H1 (cell line): ENCODE data around the gene TRPM6. TPM values are rescaled to one million over a fixed set of nuclear protein-coding genes. Genes with fewer than 3 reads are reported as not detected.

ENCODE experiments used
- CTCF ChIA-PET: fragments of 300-600 bp; sonication (Branson Sonifier 250); formaldehyde crosslinking; loops from one replicate; lab custom pipeline; 2021; ENCODE audit not compliant: partially characterized antibody; lab: Charles Lee
- POLR2A ChIA-PET: fragments of 300-600 bp; sonication (Branson Sonifier 250); formaldehyde crosslinking; loops from one replicate; lab custom pipeline; 2021; ENCODE audit warnings: inconsistent platforms; ENCODE audit not compliant: partially characterized antibody; lab: Charles Lee
- DNase-seq, 2 experiments: peaks; one replicate each; pipeline versions ENCODE4 v3.0.0 to v3.0.0-alpha.2; 2010 to 2022; ENCODE audit warnings: low spot score in 2 of 2, low read depth in 1 of 2, mixed read lengths in 1 of 2
- FAIRE-seq: peaks from 2 replicates; lab custom pipeline; 2011; peaks lifted over from hg19 to GRCh38; lab: Jason Lieb, UNC
- H2AFZ ChIP-seq: 2 replicates; pipeline ENCODE4 v1.8.1; 2012; ENCODE audit warnings: low read length, inconsistent platforms
- H2AK5ac ChIP-seq: 2 replicates; pipeline ENCODE4 v1.6.1; 2013; ENCODE audit warnings: low read depth, low read length
- H2BK120ac ChIP-seq: replicated peaks from 2 replicates; pipeline ENCODE3; 2013; ENCODE audit warnings: low read depth, low read length, inconsistent platforms
- H2BK12ac ChIP-seq: 2 replicates; pipeline ENCODE4 v1.6.1; 2013; ENCODE audit warnings: low read depth, low read length
- H2BK15ac ChIP-seq: 2 replicates; pipeline ENCODE4 v1.6.1; 2013; ENCODE audit warnings: low read length
- H2BK20ac ChIP-seq: 2 replicates; pipeline ENCODE4 v1.6.1; 2013; ENCODE audit warnings: low read length
- H2BK5ac ChIP-seq: 2 replicates; pipeline ENCODE4 v1.6.1; 2013; ENCODE audit warnings: low read depth, low read length
- H3K14ac ChIP-seq: 2 replicates; pipeline ENCODE4 v1.6.1; 2013; ENCODE audit warnings: inconsistent platforms; ENCODE audit not compliant: insufficient read length
- H3K18ac ChIP-seq: 2 replicates; pipeline ENCODE4 v1.6.1; 2013; ENCODE audit warnings: low read length; ENCODE audit errors: extremely low read depth
- H3K23ac ChIP-seq: 2 replicates; pipeline ENCODE4 v1.6.1; 2013; ENCODE audit warnings: inconsistent platforms; ENCODE audit not compliant: insufficient read length
- H3K23me2 ChIP-seq: 2 replicates; pipeline ENCODE4 v1.6.1; 2013; ENCODE audit warnings: low read depth, low read length
- H3K27ac ChIP-seq: 2 replicates; pipeline ENCODE4 v1.6.1; 2011; ENCODE audit warnings: low read depth, low read length, inconsistent platforms
- H3K27me3 ChIP-seq, 4 experiments: replicated peaks in 1 of 4; 1 replicate in 1 of 4; 2 replicates in 3 of 4; pipeline versions ENCODE4 v1.6.1 to v1.8.1; 2011 to 2013; ENCODE audit warnings: low read length in 3 of 4, mild to moderate bottlenecking in 3 of 4, inconsistent platforms in 2 of 4, mixed read lengths in 2 of 4, moderate library complexity in 1 of 4; ENCODE audit not compliant: control insufficient read depth in 3 of 4, insufficient read depth in 3 of 4; ENCODE audit errors: extremely low read depth in 1 of 4
- H3K36me3 ChIP-seq, 4 experiments: 2 replicates each; pipeline versions ENCODE4 v1.6.1 to v1.8.1; 2011 to 2013; ENCODE audit warnings: mild to moderate bottlenecking in 4 of 4, low read length in 3 of 4, moderate library complexity in 2 of 4, control low read depth in 1 of 4, inconsistent platforms in 1 of 4; ENCODE audit not compliant: insufficient read depth in 4 of 4, control insufficient read depth in 2 of 4
- H3K4ac ChIP-seq: replicated peaks from 2 replicates; pipeline ENCODE3; 2013; ENCODE audit warnings: low read length, low read depth, mixed read lengths, inconsistent platforms; ENCODE audit not compliant: insufficient read length
- H3K4me1 ChIP-seq, 4 experiments: replicated peaks in 1 of 4; 1 replicate in 1 of 4; 2 replicates in 3 of 4; pipeline versions ENCODE4 v1.6.1 to v1.8.1; 2011 to 2013; ENCODE audit warnings: low read length in 3 of 4, inconsistent platforms in 2 of 4, mixed read lengths in 1 of 4; ENCODE audit not compliant: insufficient read depth in 4 of 4, control insufficient read depth in 3 of 4
- H3K4me2 ChIP-seq, 2 experiments: 2 replicates each; pipeline versions ENCODE4 v1.6.1 to v1.8.1; 2011 to 2013; ENCODE audit warnings: low read depth in 2 of 2, low read length in 2 of 2, control low read depth in 1 of 2, inconsistent platforms in 1 of 2, mild to moderate bottlenecking in 1 of 2; ENCODE audit not compliant: insufficient read depth in 1 of 2
- H3K4me3 ChIP-seq, 4 experiments: fragments of 200-600, 300-600 bp in 1 of 4; sonication (generic), shearing (Covaris generic), sonication (Bioruptor Twin) in 1 of 4; 2 replicates each; pipeline versions ENCODE4 v1.5.1 to v1.8.1; 2011 to 2016; ENCODE audit warnings: low read length in 4 of 4, low read depth in 3 of 4, control low read depth in 2 of 4, inconsistent platforms in 2 of 4, mild to moderate bottlenecking in 2 of 4, mixed read lengths in 1 of 4, moderate library complexity in 1 of 4; ENCODE audit not compliant: insufficient read depth in 2 of 4; ENCODE audit errors: extremely low read depth in 1 of 4
- H3K56ac ChIP-seq: replicated peaks from 2 replicates; pipeline ENCODE3; 2013; ENCODE audit warnings: low read depth, mild to moderate bottlenecking, mixed read lengths, low read length, inconsistent platforms; ENCODE audit not compliant: insufficient read length
- H3K79me1 ChIP-seq: 2 replicates; pipeline ENCODE4 v1.6.1; 2013; ENCODE audit warnings: low read depth, low read length, control low read depth
- H3K79me2 ChIP-seq, 2 experiments: 2 replicates each; pipeline versions ENCODE4 v1.6.1 to v1.8.1; 2012 to 2013; ENCODE audit warnings: low read length in 2 of 2, mild to moderate bottlenecking in 2 of 2, inconsistent platforms in 1 of 2; ENCODE audit not compliant: insufficient read depth in 2 of 2, control insufficient read depth in 1 of 2
- H3K9ac ChIP-seq, 4 experiments: replicated peaks in 1 of 4; 1 replicate in 1 of 4; 2 replicates in 3 of 4; pipeline versions ENCODE4 v1.6.1 to v1.8.1; 2011 to 2013; ENCODE audit warnings: low read depth in 3 of 4, low read length in 3 of 4, control low read depth in 2 of 4, mild to moderate bottlenecking in 2 of 4, moderate library complexity in 2 of 4, inconsistent platforms in 1 of 4; ENCODE audit errors: extremely low read depth in 1 of 4
- H3K9me3 ChIP-seq, 2 experiments: 2 replicates each; pipeline versions ENCODE4 v1.6.1 to v1.8.1; 2012 to 2013; ENCODE audit warnings: mild to moderate bottlenecking in 2 of 2, moderate library complexity in 2 of 2, control low read depth in 1 of 2, inconsistent platforms in 1 of 2, low read depth in 1 of 2, low read length in 1 of 2, mixed read lengths in 1 of 2; ENCODE audit not compliant: insufficient read depth in 2 of 2
- H4K20me1 ChIP-seq, 2 experiments: replicated peaks in 1 of 2; 2 replicates each; pipeline versions ENCODE3 to v1.8.1; 2011 to 2013; ENCODE audit warnings: inconsistent platforms in 2 of 2, low read length in 2 of 2, mild to moderate bottlenecking in 1 of 2; ENCODE audit not compliant: insufficient read depth in 2 of 2, control insufficient read depth in 1 of 2
- H4K5ac ChIP-seq: 2 replicates; pipeline ENCODE4 v1.6.1; 2013; ENCODE audit warnings: low read length, low read depth, mixed read lengths, inconsistent platforms; ENCODE audit not compliant: insufficient read length
- H4K8ac ChIP-seq: 2 replicates; pipeline ENCODE4 v1.8.0; 2013; ENCODE audit warnings: mild to moderate bottlenecking, moderate library complexity, low read length, inconsistent platforms; ENCODE audit not compliant: insufficient read depth; ENCODE audit errors: extremely low read depth
- H4K91ac ChIP-seq: replicated peaks from 2 replicates; pipeline ENCODE3; 2013; ENCODE audit warnings: low read length, mixed read lengths, inconsistent platforms; ENCODE audit not compliant: insufficient read length
- POU5F1 ChIP-seq: IDR thresholded peaks from 2 replicates; pipeline ENCODE4 v1.6.1; 2011; ENCODE audit warnings: low read depth, mild to moderate bottlenecking, low read length, moderate library complexity
- SIX5 ChIP-seq: IDR thresholded peaks from 2 replicates; pipeline ENCODE4 v1.6.1; 2011; ENCODE audit warnings: mild to moderate bottlenecking, low read depth, low read length
- SP1 ChIP-seq: IDR thresholded peaks from 2 replicates; pipeline ENCODE4 v1.6.1; 2011; ENCODE audit warnings: low read depth, low read length
- TAF1 ChIP-seq: IDR thresholded peaks from 2 replicates; pipeline ENCODE4 v1.6.1; 2011; ENCODE audit warnings: mild to moderate bottlenecking, low read depth, low read length
- WGBS, 2 experiments: shearing (Covaris generic) in 1 of 2; methylation state at CpG; one replicate each; pipeline versions ENCODE4 v1.1.6 to v1.1.7; 2013 to 2015; ENCODE audit warnings: low lambda C conversion rate in 2 of 2, mixed read lengths in 2 of 2, inconsistent platforms in 1 of 2, low coverage in 1 of 2, missing lambda C conversion rate in 1 of 2; ENCODE audit not compliant: insufficient replicate concordance in 2 of 2, insufficient coverage in 1 of 2, insufficient read length in 1 of 2; ENCODE audit errors: extremely low coverage in 1 of 2, missing lambda C conversion rate in 1 of 2; 5-methylcytosine and 5-hydroxymethylcytosine counted together
- polyA plus RNA-seq, 7 experiments: library from polyadenylated mRNA; depleted of rRNA in 3 of 7; stranded (reverse) in 5 of 7; unstranded in 2 of 7; fragments of >200 nt in 5 of 7; fragments of 200-250 nt in 2 of 7; gene quantifications; 1 replicate in 5 of 7; 2 replicates in 1 of 7; 4 replicates in 1 of 7; pipeline versions ENCODE4 v1.2.1 to v1.2.3, GENCODE V29; 2011 to 2013; ENCODE audit warnings: missing spikeins in 2 of 7, mixed read lengths in 2 of 7
- total RNA-seq: library from RNA; stranded (reverse); fragmentation: NEBNext Ultra II Directional; extraction: Animal tissue kit (Norgen Biotek cat#: 25700); gene quantifications from 2 replicates; pipeline ENCODE4 v1.2.1, GENCODE V29; 2021

Gene TRPM6
- total and polyA plus RNA-seq, 2 of the 8 experiments (the other 6 are each of a cell fraction or from before 2014, with no cell fraction given), result 0.45 to 1.5 TPM

DNA sequence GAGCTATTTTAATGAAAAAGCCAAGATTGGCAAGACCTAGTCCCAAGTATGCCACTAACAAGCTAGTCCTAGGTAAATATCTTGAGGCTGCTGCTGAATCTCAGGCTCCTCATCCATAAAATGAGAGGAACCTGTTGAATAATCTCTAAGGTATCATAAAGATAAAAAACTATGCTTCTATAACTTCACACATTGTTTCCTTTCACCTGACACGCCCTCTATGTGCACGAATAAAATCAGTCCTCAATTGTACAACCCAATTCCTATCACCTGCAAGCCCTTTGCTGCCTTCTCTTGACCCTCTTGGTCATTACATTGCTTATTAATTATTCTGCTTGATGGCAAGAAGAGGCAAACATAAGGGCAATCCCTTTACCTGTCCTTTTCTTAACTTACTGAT, 69.9 kb downstream of the TRPM6 start:
- Histone ChIP-seq H3K4ac (no peak overlapping the region), H4K5ac (no peak overlapping the region), H2BK12ac (no peak overlapping the region), H3K4me2 (no peak overlapping the region), H4K20me1 (no peaks in the 10 kb centered on the region), H4K8ac (no peak overlapping the region), H2BK120ac (no peak overlapping the region), H3K79me2 (no peaks in the 10 kb centered on the region), H2BK20ac (no peak overlapping the region), H3K36me3 (no peaks in the 10 kb centered on the region), H3K79me1 (no peaks in the 10 kb centered on the region), H2AK5ac (no peak overlapping the region), H2BK15ac (no peak overlapping the region), H3K23ac (no peak overlapping the region), H3K4me1 (no peaks in the 10 kb centered on the region), H3K18ac (no peak overlapping the region), H3K4me3 (no peak overlapping the region), H2BK5ac (no peak overlapping the region), H4K91ac (no peak overlapping the region), H3K23me2 (no peaks in the 10 kb centered on the region), H3K56ac (no peak overlapping the region), H3K9ac (no peak overlapping the region), H3K9me3 (no peaks in the 10 kb centered on the region), H3K14ac (no peak overlapping the region), H2AFZ (no peak overlapping the region), H3K27me3 (no peaks in the 10 kb centered on the region), H3K27ac (no peak overlapping the region)
- FAIRE-seq, result no peak
- POLR2A ChIA-PET, result no interaction called here
- DNase-seq, result no peak
- WGBS, 2 experiments, result 88% methylated on average over 2 of the region's 2 CpGs; no CpG with 5 or more reads in 1 of the 2 experiments
- CTCF ChIA-PET, result interaction anchor here (0.6 kb wide), 1 partner anchor 1175 kb away, joined by 3 read pairs; no protein-coding TSS in a partner anchor
- TF ChIP-seq POU5F1, result no peak
- TF ChIP-seq TAF1, result no peak
- no peak for TF ChIP-seq SP1
- no peak for TF ChIP-seq SIX5
